C4-2B (cell line): Measurements from ENCODE around the gene TMEM61.

Experiments
- H3K27ac ChIP-seq: fragments of 450-650 bp; 2 replicates; pipeline ENCODE4 v1.5.1; 2017
- ZFX ChIP-seq: fragments of 450-650 bp; IDR thresholded peaks from 2 replicates; pipeline ENCODE4 v1.6.1; 2017
- TF ChIP-seq, protein P1 (sequence below): fragments of 450-650 bp; conservative IDR thresholded peaks from 2 replicates; pipeline ENCODE4 v1.5.1; 2017; ENCODE audit warnings: mild to moderate bottlenecking

The TMEM61 gene

DNA sequence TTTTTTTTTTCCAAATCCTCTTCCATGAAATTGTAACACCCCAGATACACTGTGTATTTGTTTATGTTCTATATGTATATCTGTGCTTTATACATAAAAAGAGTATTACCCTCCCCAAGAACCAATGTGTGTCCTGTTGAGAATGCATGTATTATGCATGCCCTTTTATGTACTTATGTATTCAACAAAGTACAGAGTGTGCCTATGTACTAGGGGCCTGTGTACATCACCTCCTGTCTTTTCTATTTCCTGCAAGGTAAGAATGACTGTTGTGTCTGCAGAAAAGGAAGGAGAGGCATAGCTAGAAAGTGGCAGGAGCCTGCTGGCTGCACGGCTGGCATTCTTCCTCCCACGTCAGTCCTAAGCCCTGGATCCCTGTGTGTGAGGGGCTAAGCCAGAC lies 7.0 kb downstream of the TMEM61 start:
- H3K27ac ChIP-seq, result no peak overlapping the region
- TF ChIP-seq, protein P1, sequence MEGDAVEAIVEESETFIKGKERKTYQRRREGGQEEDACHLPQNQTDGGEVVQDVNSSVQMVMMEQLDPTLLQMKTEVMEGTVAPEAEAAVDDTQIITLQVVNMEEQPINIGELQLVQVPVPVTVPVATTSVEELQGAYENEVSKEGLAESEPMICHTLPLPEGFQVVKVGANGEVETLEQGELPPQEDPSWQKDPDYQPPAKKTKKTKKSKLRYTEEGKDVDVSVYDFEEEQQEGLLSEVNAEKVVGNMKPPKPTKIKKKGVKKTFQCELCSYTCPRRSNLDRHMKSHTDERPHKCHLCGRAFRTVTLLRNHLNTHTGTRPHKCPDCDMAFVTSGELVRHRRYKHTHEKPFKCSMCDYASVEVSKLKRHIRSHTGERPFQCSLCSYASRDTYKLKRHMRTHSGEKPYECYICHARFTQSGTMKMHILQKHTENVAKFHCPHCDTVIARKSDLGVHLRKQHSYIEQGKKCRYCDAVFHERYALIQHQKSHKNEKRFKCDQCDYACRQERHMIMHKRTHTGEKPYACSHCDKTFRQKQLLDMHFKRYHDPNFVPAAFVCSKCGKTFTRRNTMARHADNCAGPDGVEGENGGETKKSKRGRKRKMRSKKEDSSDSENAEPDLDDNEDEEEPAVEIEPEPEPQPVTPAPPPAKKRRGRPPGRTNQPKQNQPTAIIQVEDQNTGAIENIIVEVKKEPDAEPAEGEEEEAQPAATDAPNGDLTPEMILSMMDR, result no peak
- TF ChIP-seq ZFX, result no peak

DNA sequence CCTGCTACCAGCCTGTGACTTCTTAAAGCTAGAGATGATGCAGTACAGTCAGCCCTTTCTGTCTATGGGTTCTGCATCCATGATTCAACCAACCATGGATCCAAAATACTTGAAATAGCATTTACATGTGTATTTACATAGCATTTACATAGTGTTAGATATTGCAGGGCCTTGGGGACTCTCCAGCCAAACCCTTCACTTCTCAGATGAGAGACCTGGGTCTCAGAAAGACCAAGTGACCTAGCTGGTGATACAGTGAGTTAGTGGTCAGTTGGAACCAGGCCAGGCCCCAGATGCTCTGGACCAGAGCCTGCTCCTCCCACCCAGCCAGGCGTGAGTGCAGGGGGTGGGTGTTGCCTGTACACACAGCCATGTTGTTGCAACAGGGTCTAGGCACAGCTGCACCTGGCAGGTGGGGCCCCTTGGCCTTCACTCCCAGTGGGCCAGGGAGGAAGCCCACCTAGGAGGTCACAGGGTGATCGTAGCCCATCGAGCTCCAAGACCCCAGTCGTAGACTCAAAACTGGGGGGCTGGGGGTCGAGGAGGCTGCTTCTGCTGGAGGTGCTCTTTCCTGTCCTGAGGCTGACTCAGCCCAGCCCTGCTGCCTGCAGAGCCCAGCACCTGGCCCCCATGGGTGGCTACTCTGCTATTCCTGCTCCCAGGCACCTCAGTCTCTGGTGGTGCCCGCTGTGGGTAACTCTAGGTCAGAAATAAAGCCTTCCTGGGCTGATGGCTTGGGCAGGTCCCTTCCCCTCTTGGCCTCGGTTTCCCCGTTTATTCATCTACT lies 7.7 kb downstream of the TMEM61 start:
- H3K27ac ChIP-seq, result no peak overlapping the region
- TF ChIP-seq, protein P1, result no peak
- TF ChIP-seq ZFX, result no peak

DNA sequence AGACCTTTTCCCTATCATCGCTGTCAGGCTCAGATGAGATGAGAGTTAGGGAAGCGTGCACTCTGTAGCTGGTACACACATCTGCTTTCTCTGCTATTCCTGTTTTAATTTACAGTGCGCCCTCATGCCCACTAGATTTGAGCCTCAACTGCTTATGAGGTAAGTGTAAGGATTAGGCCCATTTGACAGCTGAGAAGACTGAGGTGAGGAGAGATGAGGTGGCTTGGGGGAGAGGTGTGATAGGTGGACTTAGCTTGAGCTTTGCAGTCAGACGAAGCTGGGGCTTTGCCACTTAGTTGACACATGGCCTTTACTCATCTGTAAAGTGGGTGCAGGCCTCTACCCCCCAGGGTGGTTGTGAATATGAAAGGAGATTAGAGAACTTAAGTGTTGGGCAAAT lies 8.5 kb downstream of the TMEM61 start:
- H3K27ac ChIP-seq, result peak overlapping the region; percentile 1; the same call in 1 of the 2 replicates
- TF ChIP-seq, protein P1, result no peak
- no peak for TF ChIP-seq ZFX

DNA sequence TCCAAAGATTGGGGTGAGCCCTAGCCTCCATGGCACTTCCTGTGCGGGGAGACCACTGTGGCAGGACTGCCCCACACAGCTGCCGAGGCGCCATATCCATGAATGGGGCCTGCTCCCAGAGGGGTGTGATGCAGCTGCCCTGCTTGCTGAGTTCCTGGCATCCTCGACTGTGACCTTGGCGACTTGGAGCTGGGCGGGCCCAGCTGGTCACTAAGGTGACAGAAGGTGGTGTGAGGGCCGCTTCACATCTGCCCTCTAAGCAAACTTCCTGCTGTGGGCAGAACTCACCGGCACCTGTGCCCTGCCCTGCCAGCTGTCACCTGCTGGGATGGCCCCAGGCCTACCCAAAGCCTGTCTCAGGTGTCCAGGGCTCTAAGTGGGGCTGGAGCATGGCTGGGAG lies 9.0 kb downstream of the TMEM61 start:
- no peak for TF ChIP-seq ZFX
- TF ChIP-seq, protein P1, result no peak
- peak overlapping the region; percentile 1; the same call in 1 of the 2 replicates for H3K27ac ChIP-seq

DNA sequence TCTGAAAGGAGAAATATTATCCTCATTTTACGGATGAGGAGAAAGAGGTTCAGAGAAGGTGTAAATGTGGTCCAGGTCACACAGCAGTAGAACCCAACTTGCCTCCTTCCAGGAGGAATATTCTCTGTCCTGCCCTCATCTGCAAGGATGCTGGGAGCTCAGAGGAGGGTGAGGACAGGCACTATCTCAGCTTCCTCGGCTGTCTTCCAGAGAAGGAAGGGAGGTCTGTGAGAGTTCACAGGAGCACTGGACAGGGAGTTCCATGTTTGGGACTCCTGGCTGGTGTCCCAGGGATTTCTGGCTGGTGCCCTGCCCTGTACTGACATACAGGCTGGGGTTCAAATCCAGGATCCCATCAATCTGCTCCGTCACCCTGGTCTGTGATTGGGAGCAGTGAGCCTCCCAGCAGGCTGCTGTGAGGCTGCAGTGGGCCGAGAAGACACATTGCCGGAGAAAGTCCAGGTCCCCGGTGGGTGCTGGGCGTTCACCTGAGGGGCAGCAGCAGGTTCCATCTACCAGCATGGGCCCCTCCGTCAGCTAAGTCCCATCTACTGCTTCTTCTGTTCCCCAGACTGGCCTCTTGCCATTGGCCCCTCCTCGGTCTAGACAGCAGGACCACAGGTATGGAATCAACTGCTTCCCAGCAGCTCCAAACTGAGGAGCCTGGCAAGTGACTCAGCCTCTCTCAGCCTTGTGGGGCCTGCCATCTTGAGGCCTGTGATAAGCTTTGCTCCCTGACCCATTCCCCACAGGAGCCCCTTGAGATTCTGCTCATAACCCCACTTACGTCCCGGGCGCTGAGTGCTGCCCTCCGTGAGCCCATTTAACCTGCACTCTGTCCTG lies 9.8 kb downstream of the TMEM61 start:
- TF ChIP-seq ZFX, result no peak
- TF ChIP-seq, protein P1, result no peak
- peak overlapping the region; percentile 10; the same call in 1 of the 2 replicates for H3K27ac ChIP-seq

DNA sequence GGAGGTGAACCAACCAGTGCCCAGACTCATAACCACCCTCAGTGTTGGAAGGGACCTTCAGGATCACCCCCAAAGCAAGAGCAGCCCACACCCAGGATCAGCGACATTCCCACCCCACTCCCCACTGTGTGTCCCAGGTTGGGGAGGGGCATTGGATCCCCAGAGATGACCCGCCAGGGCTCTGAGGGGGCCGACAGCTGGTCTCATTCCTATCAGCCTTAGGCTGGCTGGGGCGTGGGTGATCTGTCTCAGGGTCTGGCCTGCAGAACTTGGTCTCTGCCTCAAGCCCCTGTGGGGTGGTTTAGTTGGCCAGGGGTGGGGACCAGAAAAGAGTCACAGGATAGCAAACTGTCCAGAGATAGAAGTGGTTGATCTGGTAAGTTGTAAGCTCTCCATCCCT lies 10.5 kb downstream of the TMEM61 start:
- H3K27ac ChIP-seq, result no peak overlapping the region
- no peak for TF ChIP-seq ZFX
- TF ChIP-seq, protein P1, result no peak

DNA sequence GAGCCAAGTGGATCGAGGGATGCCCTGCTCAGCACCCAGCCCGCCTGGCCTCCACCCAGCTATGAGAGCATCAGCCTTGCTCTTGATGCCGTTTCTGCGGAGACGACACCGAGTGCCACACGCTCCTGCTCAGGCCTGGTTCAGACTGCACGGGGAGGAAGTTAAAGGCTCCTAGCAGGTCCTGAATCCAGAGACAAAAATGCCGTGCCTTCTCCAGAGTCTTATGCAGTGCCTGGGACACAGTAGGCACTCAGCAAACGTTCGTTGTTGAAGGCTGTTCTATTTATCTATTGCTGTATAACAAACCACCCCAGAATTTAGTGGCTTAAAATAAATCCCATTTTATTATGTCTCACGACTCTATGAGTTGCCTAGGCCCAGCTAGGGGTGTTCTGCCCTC lies 11.5 kb downstream of the TMEM61 start:
- H3K27ac ChIP-seq, result no peak overlapping the region
- TF ChIP-seq ZFX, result no peak
